MG63 (cell line): ENCODE results near the gene GMPPB. TPM values are rescaled to one million over a fixed set of nuclear protein-coding genes. Genes with fewer than 3 reads are reported as not detected.

Experiments used
- DNase-seq: peaks from one replicate; pipeline ENCODE4 v3.0.0-alpha.2; 2020
- H3K27me3 ChIP-seq: fragments of 250-450 bp; sonication (Bioruptor Pico); 2 replicates; pipeline ENCODE4 v1.5.1; 2020; ENCODE audit warnings: mild to moderate bottlenecking, moderate library complexity
- H3K36me3 ChIP-seq: fragments of 250-450 bp; sonication (Bioruptor Pico); 2 replicates; pipeline ENCODE4 v1.5.1; 2020; ENCODE audit warnings: mild to moderate bottlenecking, moderate library complexity
- H3K4me3 ChIP-seq: fragments of 250-450 bp; sonication (Bioruptor Pico); 2 replicates; pipeline ENCODE4 v1.5.1; 2020; ENCODE audit warnings: mild to moderate bottlenecking, moderate library complexity
- H3K9me3 ChIP-seq: fragments of 250-450 bp; sonication (Bioruptor Pico); 2 replicates; pipeline ENCODE4 v1.5.1; 2020; ENCODE audit warnings: mild to moderate bottlenecking, moderate library complexity
- total RNA-seq: library from RNA; depleted of rRNA; stranded (reverse); fragments of >200 nt; shearing (Covaris generic); gene quantifications from 2 replicates; pipeline ENCODE4 v1.2.3, GENCODE V29; 2014; ENCODE audit warnings: low replicate concordance

The GMPPB gene
- total RNA-seq, 1 experiment from 2014 or later = 19.4 TPM

DNA sequence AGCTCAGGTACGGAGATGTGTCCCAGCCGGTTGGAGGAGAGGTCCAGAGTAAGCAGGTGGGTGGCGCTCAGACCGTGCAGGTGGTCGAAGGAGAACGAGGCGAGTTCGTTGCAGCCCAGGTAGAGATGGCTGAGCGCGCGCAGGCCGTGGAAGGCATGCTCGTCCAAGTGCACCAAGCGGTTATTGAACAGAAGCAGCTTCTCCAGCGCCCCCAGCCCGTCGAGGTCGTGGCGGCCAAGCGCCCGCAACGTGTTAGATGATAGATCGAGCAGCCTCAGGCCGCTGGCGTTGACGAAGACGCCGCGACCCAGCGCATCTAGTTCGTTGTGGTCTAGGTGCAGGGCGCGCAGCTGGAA, 4.9 kb downstream of the GMPPB start:
- Histone ChIP-seq H3K27me3 (no peaks in the 10 kb centered on the region), H3K4me3 (no peak overlapping the region), H3K36me3 (peaks cover 3% of the 10 kb centered on the region; the same call in 1 of the 2 replicates), H3K9me3 (no peaks in the 10 kb centered on the region)
- no peak for DNase-seq

DNA sequence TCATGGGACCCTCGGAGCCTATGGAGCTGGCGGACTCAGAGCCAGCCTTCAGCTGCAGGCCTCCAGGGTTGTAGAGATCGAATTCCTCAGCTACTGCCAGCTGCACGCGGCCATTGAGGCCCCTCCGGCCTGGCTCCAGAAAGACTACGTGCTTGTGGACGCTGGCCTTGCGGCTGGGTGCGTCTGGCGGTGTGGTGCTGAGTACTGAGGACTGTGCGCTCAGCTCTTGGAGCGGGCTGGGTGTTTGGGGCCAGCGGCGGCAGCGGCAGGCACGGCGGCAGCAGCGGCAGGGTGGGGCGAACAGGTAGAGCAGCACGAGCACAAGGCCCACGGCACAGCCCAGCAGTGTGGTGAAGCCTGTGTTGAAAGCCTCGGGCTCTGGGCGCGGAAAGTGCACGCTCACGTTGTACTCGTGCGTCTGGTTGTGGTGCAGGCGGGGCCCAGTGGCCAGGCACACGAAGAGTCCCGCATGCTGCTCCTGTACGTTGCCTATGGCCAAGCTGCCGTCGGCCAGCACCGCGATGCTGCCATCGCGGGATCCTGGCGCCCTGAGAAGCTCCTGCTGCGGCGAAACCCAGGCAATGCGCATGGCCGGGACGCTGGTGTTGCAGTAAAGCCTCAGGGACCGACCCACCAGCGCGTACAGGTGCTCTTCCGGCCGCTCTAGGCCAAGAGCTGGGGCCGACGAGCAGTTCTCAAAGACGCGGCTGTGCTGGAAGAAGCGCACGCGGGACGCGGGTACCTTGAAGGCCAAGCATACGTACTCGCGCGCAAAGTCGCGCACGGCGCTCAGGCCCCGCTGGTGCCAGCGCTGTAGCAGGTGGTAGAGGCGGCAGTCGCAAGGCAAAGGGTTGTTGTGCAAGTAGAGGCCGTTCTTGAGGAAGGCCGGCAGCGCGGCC, 5.5 kb downstream of the GMPPB start:
- Histone ChIP-seq H3K36me3 (peaks cover 3% of the 10 kb centered on the region; the same call in 1 of the 2 replicates), H3K27me3 (no peaks in the 10 kb centered on the region), H3K9me3 (no peaks in the 10 kb centered on the region), H3K4me3 (no peak overlapping the region)
- no peak for DNase-seq

DNA sequence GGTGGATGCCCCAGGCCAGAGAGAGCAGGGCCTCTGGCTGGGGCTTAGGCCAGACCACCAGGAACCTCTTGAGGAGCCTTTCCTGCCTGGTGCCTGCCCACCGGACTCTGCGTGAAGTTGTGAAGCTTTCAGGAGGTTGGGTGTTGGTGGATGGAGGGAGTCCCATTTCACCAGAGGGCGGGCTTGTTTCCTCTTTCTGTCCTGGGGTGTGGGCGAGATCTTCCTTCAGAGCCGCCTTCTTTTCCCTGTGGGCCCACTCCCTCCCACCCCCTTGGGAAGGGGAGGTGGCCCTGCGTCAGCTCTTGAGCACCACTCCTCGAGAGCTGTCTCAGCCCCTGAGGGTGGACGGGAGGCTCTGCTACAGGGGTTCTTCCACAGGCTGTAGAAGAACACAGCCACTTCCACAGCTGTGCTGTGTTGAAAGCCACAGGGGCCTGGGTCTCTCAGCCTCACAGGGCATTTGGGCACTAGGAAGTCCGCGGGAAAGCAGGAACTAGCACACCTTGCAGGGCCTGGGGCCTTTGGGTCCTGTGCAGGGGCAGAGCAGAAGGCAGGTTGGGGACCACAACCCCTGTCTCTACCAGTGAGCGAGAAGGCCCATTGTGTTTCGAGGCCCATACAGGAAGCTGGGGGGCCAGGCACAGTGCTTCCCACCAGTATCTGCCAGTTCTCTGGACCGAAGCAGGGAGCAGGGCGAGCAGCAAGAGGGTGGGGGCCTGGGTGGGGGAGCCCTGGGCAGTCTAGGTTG, 6.4 kb downstream of the GMPPB start:
- no peak for DNase-seq
- no peak overlapping the region for H3K4me3 ChIP-seq
- H3K27me3 ChIP-seq = no peaks in the 10 kb centered on the region
- H3K36me3 ChIP-seq = peaks cover 3% of the 10 kb centered on the region; the same call in 1 of the 2 replicates
- H3K9me3 ChIP-seq = no peaks in the 10 kb centered on the region

DNA sequence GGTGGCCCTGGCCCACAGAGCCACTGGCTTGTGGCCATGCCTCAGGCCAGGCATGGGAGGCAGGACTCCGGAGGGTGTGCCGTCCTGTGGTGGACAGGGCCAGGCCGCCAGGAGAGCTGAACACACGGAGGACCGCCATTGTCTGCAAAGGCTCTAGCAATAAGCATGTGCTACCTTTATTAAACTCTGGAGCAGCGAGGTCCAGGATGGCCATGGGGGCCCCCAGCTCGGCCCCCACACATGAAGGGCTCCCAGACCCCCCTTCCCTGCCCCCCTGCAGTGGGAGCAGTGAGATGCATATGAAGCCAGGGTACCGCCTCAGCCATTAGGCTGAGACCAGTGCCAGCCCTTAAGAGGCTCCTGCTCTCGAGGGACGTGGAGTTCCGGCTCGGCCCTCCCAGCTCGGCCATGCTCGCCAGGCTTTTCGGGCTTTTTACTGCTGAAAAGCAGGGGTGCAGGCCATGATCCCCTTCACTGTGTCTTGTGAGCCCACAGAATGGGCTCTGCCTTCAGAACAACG, 7.0 kb downstream of the GMPPB start:
- H3K27me3 ChIP-seq = no peaks in the 10 kb centered on the region
- H3K36me3 ChIP-seq = peaks cover 3% of the 10 kb centered on the region; the same call in 1 of the 2 replicates
- H3K9me3 ChIP-seq = no peaks in the 10 kb centered on the region
- no peak for DNase-seq
- no peak overlapping the region for H3K4me3 ChIP-seq

DNA sequence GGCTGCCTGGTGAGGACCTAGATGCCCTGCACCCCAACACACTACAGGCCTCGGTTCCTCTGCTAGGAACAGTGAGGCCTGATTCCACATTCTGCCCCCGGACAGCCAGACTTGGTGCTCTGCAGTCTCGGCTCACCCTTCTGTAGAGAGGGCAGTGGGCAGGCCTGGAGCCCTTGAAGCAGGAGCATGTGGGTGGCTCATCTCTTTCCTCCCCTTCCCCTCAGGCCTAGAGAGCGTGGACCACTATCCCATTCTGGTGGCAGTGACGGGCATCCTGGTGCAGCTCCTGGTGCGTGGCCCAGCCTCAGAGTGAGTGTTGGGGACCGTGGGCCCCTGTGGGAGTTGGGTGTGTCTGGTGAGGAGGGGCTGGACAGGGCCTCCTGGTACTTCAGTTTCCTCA, 7.6 kb downstream of the GMPPB start:
- H3K9me3 ChIP-seq = no peaks in the 10 kb centered on the region
- no peaks in the 10 kb centered on the region for H3K27me3 ChIP-seq
- peaks cover under 1% of the 10 kb centered on the region; the same call in 1 of the 2 replicates for H3K36me3 ChIP-seq
- DNase-seq = no peak
- no peak overlapping the region for H3K4me3 ChIP-seq

DNA sequence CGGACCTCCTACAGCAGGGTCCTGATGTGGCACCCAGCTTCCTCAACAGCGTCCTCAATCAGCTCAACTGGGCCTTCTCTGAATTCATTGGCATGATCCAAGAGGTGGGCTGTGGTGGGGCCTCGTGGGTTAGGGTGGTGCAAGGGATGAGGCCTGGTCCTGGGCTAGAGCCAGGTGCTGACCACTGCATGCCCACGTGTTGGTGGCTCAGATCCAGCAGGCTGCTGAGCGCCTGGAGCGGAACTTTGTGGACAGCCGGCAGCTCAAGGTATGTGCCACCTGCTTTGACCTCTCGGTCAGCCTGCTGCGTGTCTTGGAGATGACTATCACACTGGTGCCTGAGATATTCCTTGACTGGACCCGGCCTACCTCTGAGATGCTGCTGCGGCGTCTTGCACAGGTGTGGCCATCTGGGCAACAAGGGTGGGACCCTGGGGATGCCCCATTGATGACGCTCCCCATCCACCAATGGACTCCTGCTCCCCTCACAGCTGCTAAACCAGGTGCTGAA, 8.1 kb downstream of the GMPPB start:
- Histone ChIP-seq H3K9me3 (no peaks in the 10 kb centered on the region), H3K27me3 (no peaks in the 10 kb centered on the region), H3K36me3 (no peaks in the 10 kb centered on the region), H3K4me3 (no peak overlapping the region)
- no peak for DNase-seq

DNA sequence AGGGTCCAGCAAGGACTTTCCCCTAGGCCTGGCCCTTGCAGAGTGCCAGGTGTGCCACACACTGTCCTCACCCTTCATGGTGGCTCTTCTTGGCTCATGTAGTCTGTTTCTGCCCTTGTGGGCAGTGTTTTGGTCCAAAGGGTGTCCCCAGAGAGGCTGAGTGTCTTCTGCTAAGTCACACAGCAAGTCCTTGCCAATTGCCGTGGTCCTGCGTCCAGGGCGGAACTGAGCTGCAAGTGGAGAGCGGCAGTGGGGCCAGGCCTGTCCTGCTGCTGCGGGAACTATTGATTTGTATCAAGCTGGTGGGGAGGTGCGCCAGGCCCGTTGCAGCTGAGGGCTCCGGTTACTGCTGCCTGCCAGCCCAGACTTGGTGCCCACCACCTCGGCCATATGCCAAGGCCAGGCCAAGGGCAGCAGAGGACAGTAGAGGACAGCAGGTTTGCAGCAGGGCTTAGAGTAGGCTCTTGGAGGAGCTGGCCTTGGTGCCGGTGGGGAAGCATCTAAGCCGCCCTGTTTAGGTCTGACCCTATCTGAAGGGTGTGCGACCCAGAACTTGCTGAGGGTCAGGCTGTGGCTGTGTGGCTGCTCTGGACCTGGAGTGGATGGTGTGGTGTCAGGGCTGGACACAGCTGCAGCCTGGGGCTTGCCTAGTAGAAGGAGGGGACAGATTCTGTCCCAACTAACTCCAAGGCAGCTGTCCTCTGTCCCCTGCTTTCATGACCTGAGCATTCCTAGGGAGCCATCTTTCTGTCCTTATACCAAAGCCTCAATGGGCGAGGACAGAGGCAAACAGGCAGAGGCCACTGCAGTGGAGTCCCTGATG, 8.8 kb downstream of the GMPPB start:
- no peak for DNase-seq
- H3K9me3 ChIP-seq = no peaks in the 10 kb centered on the region
- no peak overlapping the region for H3K4me3 ChIP-seq
- no peaks in the 10 kb centered on the region for H3K36me3 ChIP-seq
- H3K27me3 ChIP-seq = no peaks in the 10 kb centered on the region

DNA sequence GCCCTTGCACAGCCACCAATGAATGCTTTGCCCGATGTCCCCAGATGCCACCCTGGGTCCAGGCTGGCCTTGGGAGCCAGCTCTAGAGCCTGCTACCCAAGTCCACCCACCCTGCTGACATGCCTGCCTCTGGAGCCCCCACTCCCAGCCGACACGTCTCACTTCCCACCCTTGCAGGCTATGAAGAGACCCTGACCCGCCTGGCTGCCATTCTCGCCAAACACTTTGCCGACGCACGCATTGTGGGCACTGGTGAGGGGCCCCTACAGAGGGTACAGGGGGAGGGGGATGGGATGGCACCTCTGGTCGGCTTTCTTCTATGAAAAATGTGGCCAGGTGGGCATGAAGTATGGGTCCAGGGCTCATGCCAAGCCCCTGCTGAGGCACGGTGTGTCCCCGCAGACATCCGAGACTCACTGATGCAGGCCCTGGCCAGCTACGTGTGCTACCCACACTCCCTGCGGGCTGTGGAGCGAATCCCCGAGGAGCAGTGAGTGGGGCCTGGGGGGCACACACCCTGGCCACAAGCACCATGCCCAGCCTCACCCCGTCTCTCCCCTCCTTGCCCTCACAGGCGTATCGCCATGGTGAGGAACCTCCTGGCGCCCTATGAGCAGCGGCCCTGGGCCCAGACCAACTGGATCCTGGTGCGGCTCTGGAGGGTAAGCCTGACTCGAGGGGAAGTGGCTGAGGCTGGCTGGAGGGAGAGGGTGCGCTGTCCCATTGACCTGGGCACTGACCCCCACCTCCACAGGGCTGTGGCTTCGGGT, 10.2 kb downstream of the GMPPB start:
- no peak for DNase-seq

DNA sequence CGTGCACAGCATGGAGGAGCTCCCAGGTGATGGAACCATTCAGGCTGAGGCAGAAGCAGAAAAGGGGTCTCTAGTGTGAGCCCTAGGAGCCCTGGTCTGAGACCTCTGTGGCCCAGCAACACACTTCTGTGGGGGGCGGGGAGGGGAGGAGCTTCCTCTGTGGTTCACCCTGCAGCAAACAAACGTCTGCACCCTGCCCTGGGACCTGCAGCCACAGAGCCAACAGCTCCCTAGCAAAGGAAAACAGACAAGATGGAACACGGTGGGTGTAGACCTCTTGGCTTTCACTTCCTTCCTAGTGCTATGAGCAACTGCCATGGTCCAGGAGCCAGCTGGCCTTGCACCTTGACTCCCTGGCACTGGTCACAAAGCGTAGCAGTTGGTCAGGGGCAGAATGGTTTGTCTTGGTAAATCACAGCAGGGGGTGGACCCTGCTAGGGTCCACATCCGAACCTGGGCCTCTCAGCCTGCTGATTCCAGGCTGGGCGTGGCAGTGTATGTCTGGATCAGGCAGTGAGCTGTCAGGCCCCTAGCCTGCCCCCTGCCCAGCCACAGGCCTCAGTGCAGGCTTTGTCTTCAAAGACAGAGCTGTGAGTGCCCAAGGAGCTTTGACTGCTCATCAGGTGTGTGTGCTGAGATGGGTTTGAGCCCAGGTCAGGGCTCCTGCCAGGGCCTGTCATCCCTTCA, 11.0 kb downstream of the GMPPB start:
- Histone ChIP-seq H3K27me3 (no peaks in the 10 kb centered on the region), H3K9me3 (no peaks in the 10 kb centered on the region), H3K4me3 (no peak overlapping the region), H3K36me3 (no peaks in the 10 kb centered on the region)
- DNase-seq = no peak

More for the DNA sequence above, 10.2 kb downstream of the GMPPB start:
- H3K4me3 ChIP-seq = no peak overlapping the region
- no peaks in the 10 kb centered on the region for H3K36me3 ChIP-seq
- H3K9me3 ChIP-seq = no peaks in the 10 kb centered on the region
- no peaks in the 10 kb centered on the region for H3K27me3 ChIP-seq

DNA sequence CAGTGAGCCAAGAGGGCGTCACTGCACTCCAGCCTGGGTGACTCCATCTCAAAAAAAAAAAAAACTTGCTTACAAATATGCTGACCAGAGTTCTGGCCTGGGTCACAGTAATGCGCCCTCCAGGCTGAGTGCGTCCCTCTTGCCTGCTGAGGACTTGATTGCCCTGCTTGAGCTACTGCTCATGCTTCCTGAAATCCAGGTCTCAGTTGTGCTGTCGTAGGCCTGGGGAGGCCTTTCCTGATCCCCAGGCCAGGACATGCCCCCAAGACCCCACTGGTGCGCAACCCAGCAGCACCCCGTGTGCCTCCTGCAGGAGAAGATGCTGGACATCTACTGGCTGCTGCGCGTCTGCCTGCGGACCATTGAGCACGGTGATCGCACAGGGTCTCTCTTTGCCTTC, 11.6 kb downstream of the GMPPB start:
- H3K36me3 ChIP-seq = no peaks in the 10 kb centered on the region
- no peak overlapping the region for H3K4me3 ChIP-seq
- no peaks in the 10 kb centered on the region for H3K27me3 ChIP-seq
- DNase-seq = no peak
- no peaks in the 10 kb centered on the region for H3K9me3 ChIP-seq

DNA sequence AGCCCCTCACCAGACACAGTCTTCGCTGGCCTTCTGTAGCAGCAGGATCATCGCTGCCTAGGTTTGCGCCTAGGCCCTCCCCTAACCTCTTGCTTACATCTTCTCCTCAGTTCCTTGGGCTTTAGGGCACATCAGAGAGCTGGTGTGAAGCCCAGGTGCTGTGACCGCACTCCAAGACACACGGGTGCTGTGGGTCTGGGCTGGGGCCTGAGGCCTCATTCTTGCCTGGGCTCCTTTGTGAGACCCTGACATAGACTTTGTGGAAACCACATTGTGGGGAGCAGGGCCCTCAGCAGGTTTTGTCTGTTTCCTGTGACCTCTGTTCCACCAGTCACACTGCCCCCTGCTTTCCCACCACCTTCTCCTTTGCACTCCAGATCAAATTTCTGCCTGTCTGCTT, 12.3 kb downstream of the GMPPB start:
- Histone ChIP-seq H3K27me3 (no peaks in the 10 kb centered on the region), H3K36me3 (no peaks in the 10 kb centered on the region), H3K4me3 (no peak overlapping the region), H3K9me3 (no peaks in the 10 kb centered on the region)
- no peak for DNase-seq

DNA sequence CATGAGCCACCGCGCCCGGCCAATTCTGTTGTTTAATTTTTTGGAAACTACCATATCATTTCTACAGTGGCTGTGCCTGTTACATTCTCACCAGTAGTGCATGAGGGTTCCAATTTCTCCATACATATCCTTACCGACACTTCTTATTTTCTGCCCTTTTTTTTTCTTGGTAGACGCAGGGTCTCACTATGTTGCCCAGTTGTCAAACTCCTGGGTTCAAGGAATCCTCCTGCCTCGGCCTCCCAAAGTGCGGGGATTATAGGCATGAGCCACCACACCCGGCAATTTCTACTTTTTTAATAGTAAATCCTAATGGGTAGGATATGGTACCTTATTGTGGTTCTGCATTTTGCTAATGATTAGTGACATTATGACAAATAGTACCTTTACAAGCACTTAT, 13.9 kb downstream of the GMPPB start:
- no peak overlapping the region for H3K4me3 ChIP-seq
- no peaks in the 10 kb centered on the region for H3K36me3 ChIP-seq
- H3K9me3 ChIP-seq = no peaks in the 10 kb centered on the region
- no peak for DNase-seq
- no peaks in the 10 kb centered on the region for H3K27me3 ChIP-seq

DNA sequence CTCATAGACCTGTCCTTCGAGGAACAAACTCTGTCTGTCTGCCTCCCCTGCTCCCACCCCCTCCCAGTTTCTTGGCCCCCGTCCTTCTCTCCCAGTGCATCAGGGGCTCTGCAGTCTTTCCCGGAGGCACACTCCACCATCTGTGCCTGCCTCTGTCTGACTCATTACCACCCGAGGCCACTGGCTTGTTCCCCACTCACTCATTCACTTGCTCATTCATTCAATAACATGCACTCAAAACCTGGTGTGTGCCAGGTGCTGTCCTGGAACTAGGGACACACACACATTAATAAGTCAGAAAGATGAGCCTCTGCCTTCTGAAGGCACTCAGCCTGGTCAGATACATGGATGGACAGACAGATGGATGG, 16.7 kb downstream of the GMPPB start:
- Histone ChIP-seq H3K9me3 (no peaks in the 10 kb centered on the region), H3K36me3 (no peaks in the 10 kb centered on the region), H3K4me3 (no peak overlapping the region), H3K27me3 (no peaks in the 10 kb centered on the region)
- DNase-seq = peak; percentile 57

DNA sequence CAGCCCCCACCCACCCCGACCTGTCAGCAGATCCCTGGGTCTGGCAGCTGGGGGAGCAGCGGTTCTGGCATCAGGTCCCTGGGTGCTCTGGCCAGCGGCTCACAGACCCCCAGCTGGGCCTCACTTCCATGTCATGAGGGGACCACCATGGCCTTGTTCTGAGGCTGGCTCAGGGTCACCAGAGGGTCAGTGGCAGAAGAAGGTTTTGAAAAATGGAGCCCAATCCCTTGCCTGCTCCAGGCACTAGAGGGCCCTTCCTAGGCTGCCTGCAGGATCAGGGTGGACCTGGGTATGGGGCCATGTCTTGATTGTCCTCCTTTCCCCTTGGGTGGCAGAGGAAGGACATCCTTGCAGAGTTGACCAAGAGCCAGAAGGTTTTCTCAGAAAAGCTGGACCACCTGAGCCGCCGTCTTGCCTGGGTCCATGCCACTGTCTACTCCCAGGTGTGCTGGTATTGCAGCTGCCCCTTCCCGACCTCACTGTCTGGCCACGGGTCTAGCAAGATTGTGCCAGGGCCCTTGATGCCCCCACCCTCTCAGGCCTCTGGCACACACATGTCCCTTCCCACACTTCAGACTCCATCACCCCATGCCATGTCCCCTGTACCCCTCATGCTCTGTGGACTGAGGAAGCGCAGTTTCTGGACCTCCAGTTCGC, 17.2 kb downstream of the GMPPB start:
- H3K4me3 ChIP-seq = no peak overlapping the region
- no peaks in the 10 kb centered on the region for H3K27me3 ChIP-seq
- H3K9me3 ChIP-seq = no peaks in the 10 kb centered on the region
- DNase-seq = no peak
- H3K36me3 ChIP-seq = no peaks in the 10 kb centered on the region

DNA sequence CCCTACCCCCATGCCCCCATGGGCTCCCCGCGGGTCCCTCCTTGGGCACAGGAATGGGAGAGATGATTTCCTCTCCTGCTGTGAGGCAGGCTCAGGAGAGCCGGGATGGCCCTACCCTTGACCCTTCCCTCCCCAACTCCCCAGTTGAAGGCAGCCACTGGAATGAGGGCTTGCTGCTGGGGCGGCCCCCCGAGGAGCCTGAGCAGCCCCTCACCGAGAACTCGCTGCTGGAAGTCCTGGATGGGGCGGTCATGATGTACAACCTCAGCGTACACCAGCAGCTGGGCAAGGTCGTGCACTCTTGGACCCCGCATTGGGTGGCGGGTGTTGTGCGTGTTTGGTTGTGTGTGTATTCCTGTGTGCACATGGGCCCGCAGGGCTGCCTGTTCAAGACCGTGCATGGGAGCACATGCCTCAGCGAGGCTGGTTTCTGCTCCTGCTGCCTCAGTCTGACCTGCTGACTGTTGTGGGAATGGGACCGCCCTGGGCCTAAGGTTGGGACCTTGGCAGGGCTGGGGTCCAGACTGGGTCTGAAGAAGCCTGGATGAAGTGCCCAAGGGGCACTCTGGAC, 18.3 kb downstream of the GMPPB start:
- H3K27me3 ChIP-seq = no peaks in the 10 kb centered on the region
- H3K9me3 ChIP-seq = no peaks in the 10 kb centered on the region
- DNase-seq = no peak
- H3K4me3 ChIP-seq = no peak overlapping the region
- no peaks in the 10 kb centered on the region for H3K36me3 ChIP-seq
